Activated CD4-positive, alpha-beta T cell treated with anti-CD3 and anti-CD28 coated beads, Interleukin-2, Interleukin-4, amounts not matched to agents 100 ng/mL and 50 ng/mL, durations not matched to agents 16 hours and 8 hours (primary cell): ENCODE data around the gene LBHD2.

Experiments
- DNase-seq: peaks from one replicate; pipeline ENCODE4 v3.0.0-alpha.2; 2020; ENCODE audit warnings: low spot score

The LBHD2 gene

GRCh38 chr14:103068351-103069073 is 15.5 kb upstream of the LBHD2 start:
- no peak for DNase-seq

GRCh38 chr14:103070263-103070885 is 13.6 kb upstream of the LBHD2 start:
- DNase-seq = no peak

GRCh38 chr14:103070971-103071542 is 13.0 kb upstream of the LBHD2 start:
- no peak for DNase-seq

- DNase-seq = no peak
Measured at GRCh38 chr14:103071544-103072251, 12.3 kb upstream of the LBHD2 start.

- no peak for DNase-seq
Measured at GRCh38 chr14:103072595-103073366, 11.2 kb upstream of the LBHD2 start.

- DNase-seq = no peak
Measured at GRCh38 chr14:103073367-103073875, 10.6 kb upstream of the LBHD2 start.

- DNase-seq = no peak
Measured at GRCh38 chr14:103073876-103074728, 9.9 kb upstream of the LBHD2 start.

- no peak for DNase-seq
Measured at GRCh38 chr14:103074729-103075367, 9.2 kb upstream of the LBHD2 start.

GRCh38 chr14:103078420-103078749 is 5.6 kb upstream of the LBHD2 start:
- DNase-seq = peak; percentile 79

GRCh38 chr14:103078860-103079587 is 5.0 kb upstream of the LBHD2 start:
- DNase-seq = no peak

GRCh38 chr14:103081951-103082350 is 2.1 kb upstream of the LBHD2 start:
- DNase-seq = no peak

- no peak for DNase-seq
Measured at GRCh38 chr14:103085106-103086091, 1.4 kb downstream of the LBHD2 start.

GRCh38 chr14:103086771-103087342 is 2.8 kb downstream of the LBHD2 start:
- DNase-seq = no peak

- DNase-seq = no peak
Measured at GRCh38 chr14:103087343-103087835, 3.4 kb downstream of the LBHD2 start.

- no peak for DNase-seq
Measured at GRCh38 chr14:103088921-103089320, 4.9 kb downstream of the LBHD2 start.

- DNase-seq = no peak
Measured at GRCh38 chr14:103089386-103090335, 5.7 kb downstream of the LBHD2 start.

- DNase-seq = no peak
Measured at GRCh38 chr14:103090481-103091020, 6.5 kb downstream of the LBHD2 start.
